Measurements from ENCODE around the gene MTX1.
"Not testable (repeated sequence)": the region's sequence is repeated elsewhere in the genome, so short reads cannot be mapped to it uniquely, and the experiment has no call there.

Gene MTX1

GRCh38 chr1:155208541-155209311, at the start of gene MTX1:
Gene MTX1, plus strand, starts transcription at chr1:155208695. Its CDS starts 110 bp downstream, at chr1:155208805.
- DNase-seq (ENCODE audit: low read depth), result peak; percentile 83

- no peak for DNase-seq (ENCODE audit: low read depth)
These were observed 49.5 kb upstream of the MTX1 start for GRCh38 chr1:155158991-155159390.

- DNase-seq (ENCODE audit: low read depth), result no peak
These were observed 48.4 kb upstream of the MTX1 start for GRCh38 chr1:155160128-155160527.

GRCh38 chr1:155162631-155163030, 45.9 kb upstream of the MTX1 start:
- DNase-seq (ENCODE audit: low read depth), result not testable (repeated sequence)

GRCh38 chr1:155163785-155164184, 44.7 kb upstream of the MTX1 start:
- not testable (repeated sequence) for DNase-seq (ENCODE audit: low read depth)

GRCh38 chr1:155164625-155165024, 43.9 kb upstream of the MTX1 start:
- DNase-seq (ENCODE audit: low read depth), result not testable (repeated sequence)

GRCh38 chr1:155166051-155166470, 42.4 kb upstream of the MTX1 start:
- DNase-seq (ENCODE audit: low read depth), result no peak

GRCh38 chr1:155166471-155167165, 41.9 kb upstream of the MTX1 start:
- DNase-seq (ENCODE audit: low read depth), result no peak

- DNase-seq (ENCODE audit: low read depth), result peak; percentile 60
These were observed 41.1 kb upstream of the MTX1 start for GRCh38 chr1:155167166-155168104.

GRCh38 chr1:155168105-155168445, 40.4 kb upstream of the MTX1 start:
- not testable (repeated sequence) for DNase-seq (ENCODE audit: low read depth)

- DNase-seq (ENCODE audit: low read depth), result no peak
These were observed 39.9 kb upstream of the MTX1 start for GRCh38 chr1:155168456-155169210.

- no peak for DNase-seq (ENCODE audit: low read depth)
These were observed 39.0 kb upstream of the MTX1 start for GRCh38 chr1:155169541-155169940.

- no peak for DNase-seq (ENCODE audit: low read depth)
These were observed 38.3 kb upstream of the MTX1 start for GRCh38 chr1:155170101-155170785.

GRCh38 chr1:155170806-155171205, 37.7 kb upstream of the MTX1 start:
- DNase-seq (ENCODE audit: low read depth), result no peak

GRCh38 chr1:155171836-155172731, 36.4 kb upstream of the MTX1 start:
- no peak for DNase-seq (ENCODE audit: low read depth)

GRCh38 chr1:155172732-155173477, 35.6 kb upstream of the MTX1 start, which contains the start of gene KRTCAP2:
Gene KRTCAP2, minus strand, starts transcription at chr1:155173304. Its CDS starts 80 bp downstream, at chr1:155173224.
- peak; percentile 89 for DNase-seq (ENCODE audit: low read depth)

GRCh38 chr1:155173478-155174323, 34.8 kb upstream of the MTX1 start, which contains the start of gene TRIM46:
Gene TRIM46, plus strand, starts transcription at chr1:155173849. Its CDS starts 118 bp downstream, at chr1:155173967.
- DNase-seq (ENCODE audit: low read depth), result peak; percentile 53
